Nephron progenitor cell (in vitro differentiated cells): ENCODE results near the gene ABCG5.

ENCODE experiments used
- DNase-seq: peaks from one replicate; pipeline ENCODE4 v3.0.0; 2021
- H3K27ac Mint-ChIP-seq: 2 replicates; pipeline ENCODE4 v1.8.0; 2021; ENCODE audit warnings: mild to moderate bottlenecking, moderate library complexity, mixed read lengths
- H3K27me3 Mint-ChIP-seq: 2 replicates; pipeline ENCODE4 v1.8.0; 2021; ENCODE audit warnings: mild to moderate bottlenecking, low read depth, mixed read lengths; ENCODE audit not compliant: poor library complexity
- H3K36me3 Mint-ChIP-seq: 2 replicates; pipeline ENCODE4 v1.8.0; 2021; ENCODE audit warnings: low read depth, mixed read lengths
- H3K4me1 Mint-ChIP-seq: 2 replicates; pipeline ENCODE4 v1.8.0; 2021; ENCODE audit warnings: mixed read lengths
- H3K4me3 Mint-ChIP-seq: 2 replicates; pipeline ENCODE4 v1.8.0; 2021; ENCODE audit warnings: mild to moderate bottlenecking, moderate library complexity, mixed read lengths
- H3K9me3 Mint-ChIP-seq: 2 replicates; pipeline ENCODE4 v1.8.0; 2021; ENCODE audit warnings: mild to moderate bottlenecking, moderate library complexity, mixed read lengths
- TF ChIP-seq, protein P1 (sequence below): fragments of 200-600 bp; sonication (generic); IDR thresholded peaks from 2 replicates; pipeline ENCODE4 v1.5.0; 2021; ENCODE audit warnings: antibody characterized with exemption

ABCG5 gene

DNA sequence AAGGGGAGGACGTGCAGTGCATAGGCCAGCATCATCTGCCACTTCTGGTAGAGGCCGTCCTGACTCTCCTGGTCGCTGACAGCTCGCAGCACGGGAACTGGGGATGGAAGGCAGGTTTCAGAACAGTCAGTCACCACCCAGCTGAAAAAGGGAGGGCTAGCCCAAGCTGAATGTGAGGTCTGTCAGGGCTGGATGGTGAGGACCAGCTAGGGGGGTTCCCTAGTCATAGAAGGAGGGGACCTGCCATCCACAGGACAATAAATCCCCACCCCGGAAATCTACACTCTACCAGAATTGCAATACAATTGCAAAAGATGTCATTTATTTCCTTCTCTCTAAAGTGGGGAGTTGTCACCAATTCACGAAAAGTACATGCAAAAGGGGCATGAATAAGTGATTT is 15.8 kb downstream of the ABCG5 start:
- H3K27ac Mint-ChIP-seq: no peak overlapping the region
- DNase-seq: no peak
- no peaks in the 10 kb centered on the region for H3K9me3 Mint-ChIP-seq
- no peak overlapping the region for H3K4me3 Mint-ChIP-seq
- no peaks in the 10 kb centered on the region for H3K4me1 Mint-ChIP-seq
- TF ChIP-seq, protein P1, sequence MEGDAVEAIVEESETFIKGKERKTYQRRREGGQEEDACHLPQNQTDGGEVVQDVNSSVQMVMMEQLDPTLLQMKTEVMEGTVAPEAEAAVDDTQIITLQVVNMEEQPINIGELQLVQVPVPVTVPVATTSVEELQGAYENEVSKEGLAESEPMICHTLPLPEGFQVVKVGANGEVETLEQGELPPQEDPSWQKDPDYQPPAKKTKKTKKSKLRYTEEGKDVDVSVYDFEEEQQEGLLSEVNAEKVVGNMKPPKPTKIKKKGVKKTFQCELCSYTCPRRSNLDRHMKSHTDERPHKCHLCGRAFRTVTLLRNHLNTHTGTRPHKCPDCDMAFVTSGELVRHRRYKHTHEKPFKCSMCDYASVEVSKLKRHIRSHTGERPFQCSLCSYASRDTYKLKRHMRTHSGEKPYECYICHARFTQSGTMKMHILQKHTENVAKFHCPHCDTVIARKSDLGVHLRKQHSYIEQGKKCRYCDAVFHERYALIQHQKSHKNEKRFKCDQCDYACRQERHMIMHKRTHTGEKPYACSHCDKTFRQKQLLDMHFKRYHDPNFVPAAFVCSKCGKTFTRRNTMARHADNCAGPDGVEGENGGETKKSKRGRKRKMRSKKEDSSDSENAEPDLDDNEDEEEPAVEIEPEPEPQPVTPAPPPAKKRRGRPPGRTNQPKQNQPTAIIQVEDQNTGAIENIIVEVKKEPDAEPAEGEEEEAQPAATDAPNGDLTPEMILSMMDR: no peak
- peaks cover 18% of the 10 kb centered on the region for H3K27me3 Mint-ChIP-seq
- no peaks in the 10 kb centered on the region for H3K36me3 Mint-ChIP-seq

GRCh38 chr2:43819491-43820163 is 19.0 kb downstream of the ABCG5 start:
- H3K27me3 Mint-ChIP-seq: peaks cover 21% of the 10 kb centered on the region
- H3K4me1 Mint-ChIP-seq: no peaks in the 10 kb centered on the region
- no peak for DNase-seq
- TF ChIP-seq, protein P1: no peak
- H3K36me3 Mint-ChIP-seq: peaks cover 5% of the 10 kb centered on the region
- no peak overlapping the region for H3K4me3 Mint-ChIP-seq
- H3K9me3 Mint-ChIP-seq: peaks cover 4% of the 10 kb centered on the region
- no peak overlapping the region for H3K27ac Mint-ChIP-seq

GRCh38 chr2:43818761-43819160 is 19.9 kb downstream of the ABCG5 start:
- Mint-ChIP-seq H3K9me3 (peaks cover 4% of the 10 kb centered on the region), H3K27ac (no peak overlapping the region), H3K36me3 (peaks cover 5% of the 10 kb centered on the region), H3K4me3 (no peak overlapping the region), H3K4me1 (no peaks in the 10 kb centered on the region), H3K27me3 (peaks cover 16% of the 10 kb centered on the region)
- DNase-seq: no peak
- TF ChIP-seq, protein P1: no peak

DNA sequence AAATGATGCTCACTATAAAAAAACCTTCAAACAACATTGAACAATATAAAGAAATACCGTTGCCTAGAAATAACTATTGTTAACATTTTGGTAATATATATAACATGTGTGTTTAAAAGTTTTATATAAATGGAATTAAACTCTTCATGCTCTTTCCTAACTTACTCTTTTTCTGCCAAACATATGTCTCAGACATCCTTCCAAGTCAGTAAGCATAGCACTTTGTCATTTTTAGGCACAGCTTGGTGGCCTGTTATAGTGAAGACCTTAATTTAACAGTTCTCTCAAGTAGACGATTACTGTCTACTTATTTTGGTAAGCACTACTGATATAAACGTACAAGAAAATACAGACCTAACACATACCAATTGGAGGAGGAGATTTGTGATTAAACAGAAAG is 23.9 kb downstream of the ABCG5 start:
- TF ChIP-seq, protein P1: no peak
- Mint-ChIP-seq H3K4me1 (no peaks in the 10 kb centered on the region), H3K36me3 (peaks cover 12% of the 10 kb centered on the region), H3K4me3 (no peak overlapping the region), H3K27me3 (peaks cover 4% of the 10 kb centered on the region), H3K9me3 (peaks cover 4% of the 10 kb centered on the region), H3K27ac (no peak overlapping the region)
- no peak for DNase-seq

GRCh38 chr2:43812947-43813346 is 25.7 kb downstream of the ABCG5 start:
- DNase-seq: no peak
- no peaks in the 10 kb centered on the region for H3K4me1 Mint-ChIP-seq
- TF ChIP-seq, protein P1: no peak
- H3K9me3 Mint-ChIP-seq: peaks cover 4% of the 10 kb centered on the region
- H3K27me3 Mint-ChIP-seq: peaks cover 4% of the 10 kb centered on the region
- no peak overlapping the region for H3K4me3 Mint-ChIP-seq
- peaks cover 12% of the 10 kb centered on the region for H3K36me3 Mint-ChIP-seq
- no peak overlapping the region for H3K27ac Mint-ChIP-seq

DNA sequence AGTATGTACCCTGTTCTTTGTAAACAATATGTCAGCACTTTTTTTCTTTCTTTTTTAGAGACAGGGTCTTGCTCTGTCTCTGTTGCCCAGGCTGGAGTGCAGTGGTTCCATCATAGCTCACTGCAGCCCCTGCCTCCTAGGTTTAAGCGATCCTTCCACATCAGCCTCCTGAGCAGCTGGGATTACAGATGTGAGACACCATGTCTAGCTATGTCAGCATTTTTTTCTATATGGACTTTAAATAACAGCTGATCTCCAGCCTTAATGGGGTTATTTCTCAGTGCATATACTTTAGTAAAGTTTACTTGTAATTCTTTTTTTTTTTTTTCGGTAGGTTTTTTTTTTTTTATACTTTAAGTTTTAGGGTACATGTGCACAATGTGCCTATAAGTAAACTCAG is 26.6 kb downstream of the ABCG5 start:
- Mint-ChIP-seq H3K36me3 (peaks cover 15% of the 10 kb centered on the region), H3K27me3 (no peaks in the 10 kb centered on the region), H3K9me3 (peaks cover 4% of the 10 kb centered on the region), H3K4me3 (no peak overlapping the region), H3K4me1 (no peaks in the 10 kb centered on the region), H3K27ac (no peak overlapping the region)
- TF ChIP-seq, protein P1: no peak
- no peak for DNase-seq
